Large intestine (tissue), 3 donors: ENCODE results near the gene STYXL1. TPM values are rescaled to one million over a fixed set of nuclear protein-coding genes. Genes with fewer than 3 reads are reported as not detected.

Experiments
- DNase-seq, 2 donors: peaks; one replicate each; pipeline versions ENCODE4 v3.0.0 to v3.0.0-alpha.2; 2013
- H3K27ac ChIP-seq: one replicate; pipeline ENCODE4 v1.5.1; 2013; ENCODE audit warnings: low read length
- H3K27me3 ChIP-seq: 2 replicates; pipeline ENCODE4 v1.6.1; 2013; ENCODE audit warnings: low read length; ENCODE audit not compliant: control insufficient read depth, insufficient read depth
- H3K36me3 ChIP-seq: 2 replicates; pipeline ENCODE4 v1.6.1; 2013; ENCODE audit warnings: low read length; ENCODE audit not compliant: control insufficient read depth, insufficient read depth
- H3K4me1 ChIP-seq: one replicate; pipeline ENCODE4 v1.6.1; 2013; ENCODE audit warnings: low read length; ENCODE audit not compliant: control insufficient read depth, insufficient read depth
- H3K4me3 ChIP-seq: one replicate; pipeline ENCODE4 v1.5.1; 2013; ENCODE audit warnings: low read length
- H3K9me3 ChIP-seq: one replicate; pipeline ENCODE4 v1.6.1; 2013; ENCODE audit warnings: mild to moderate bottlenecking, low read depth, low read length, moderate library complexity; ENCODE audit not compliant: control insufficient read depth
- WGBS: methylation state at CpG from one replicate; pipeline ENCODE4 v1.1.5; 2013; ENCODE audit warnings: low lambda C conversion rate; ENCODE audit not compliant: insufficient coverage; 5-methylcytosine and 5-hydroxymethylcytosine counted together
- polyA plus RNA-seq: library from polyadenylated mRNA; unstranded; fragments of 120-200 nt; gene quantifications from one replicate; pipeline ENCODE4 v1.2.1, GENCODE V29; 2013

The STYXL1 gene
- polyA plus RNA-seq, 1 donor, result 55.1 TPM

- H3K36me3 ChIP-seq, result peaks cover 68% of the 10 kb centered on the region
- H3K4me1 ChIP-seq, result peaks cover 18% of the 10 kb centered on the region
- H3K27ac ChIP-seq, result peak overlapping the region; percentile 27
- 90% methylated on average over 2 of the region's 29 CpGs for WGBS
- no peak for DNase-seq
- H3K9me3 ChIP-seq, result peaks cover 7% of the 10 kb centered on the region
- H3K4me3 ChIP-seq, result no peak overlapping the region
- no peaks in the 10 kb centered on the region for H3K27me3 ChIP-seq
These were observed 67.2 kb downstream of the STYXL1 start for GRCh38 chr7:75980430-75981202.

GRCh38 chr7:75979759-75980429 lies 67.9 kb downstream of the STYXL1 start:
- Histone ChIP-seq H3K9me3 (peaks cover 7% of the 10 kb centered on the region), H3K4me1 (peaks cover 18% of the 10 kb centered on the region), H3K36me3 (peaks cover 62% of the 10 kb centered on the region), H3K4me3 (no peak overlapping the region), H3K27ac (peak overlapping the region; percentile 27), H3K27me3 (no peaks in the 10 kb centered on the region)
- WGBS, result no CpG with 5 or more reads among the region's 22 CpGs
- DNase-seq, result peak; percentile 62 to 78

GRCh38 chr7:75977743-75978142 lies 70.1 kb downstream of the STYXL1 start:
- no peak overlapping the region for H3K27ac ChIP-seq
- H3K9me3 ChIP-seq, result peaks cover 7% of the 10 kb centered on the region
- H3K4me3 ChIP-seq, result no peak overlapping the region
- peaks cover 18% of the 10 kb centered on the region for H3K4me1 ChIP-seq
- no peak for DNase-seq
- H3K36me3 ChIP-seq, result peaks cover 54% of the 10 kb centered on the region
- H3K27me3 ChIP-seq, result no peaks in the 10 kb centered on the region
- WGBS, result 80% methylated on average over 1 of the region's 8 CpGs

GRCh38 chr7:75971961-75972763 lies 75.6 kb downstream of the STYXL1 start:
- H3K9me3 ChIP-seq, result no peaks in the 10 kb centered on the region
- no peaks in the 10 kb centered on the region for H3K27me3 ChIP-seq
- H3K36me3 ChIP-seq, result peaks cover 34% of the 10 kb centered on the region
- peaks cover 12% of the 10 kb centered on the region for H3K4me1 ChIP-seq
- 67% methylated on average over 3 of the region's 19 CpGs for WGBS
- H3K27ac ChIP-seq, result no peak overlapping the region
- DNase-seq, result no peak
- H3K4me3 ChIP-seq, result no peak overlapping the region

GRCh38 chr7:75971309-75971960 lies 76.4 kb downstream of the STYXL1 start:
- H3K4me1 ChIP-seq, result peaks cover 14% of the 10 kb centered on the region
- H3K36me3 ChIP-seq, result peaks cover 33% of the 10 kb centered on the region
- H3K9me3 ChIP-seq, result no peaks in the 10 kb centered on the region
- H3K4me3 ChIP-seq, result no peak overlapping the region
- no CpG with 5 or more reads among the region's 14 CpGs for WGBS
- DNase-seq, result no peak
- no peaks in the 10 kb centered on the region for H3K27me3 ChIP-seq
- H3K27ac ChIP-seq, result no peak overlapping the region

GRCh38 chr7:75969704-75970498 lies 77.9 kb downstream of the STYXL1 start:
- no peak for DNase-seq
- Histone ChIP-seq H3K27me3 (no peaks in the 10 kb centered on the region), H3K4me1 (peaks cover 14% of the 10 kb centered on the region), H3K9me3 (no peaks in the 10 kb centered on the region), H3K36me3 (peaks cover 43% of the 10 kb centered on the region), H3K27ac (no peak overlapping the region), H3K4me3 (no peak overlapping the region)
- WGBS, result 100% methylated on average over 2 of the region's 30 CpGs

- Histone ChIP-seq H3K27me3 (no peaks in the 10 kb centered on the region), H3K36me3 (peaks cover 43% of the 10 kb centered on the region), H3K4me1 (peaks cover 14% of the 10 kb centered on the region), H3K9me3 (no peaks in the 10 kb centered on the region), H3K27ac (no peak overlapping the region), H3K4me3 (no peak overlapping the region)
- WGBS, result no CpG with 5 or more reads among the region's 13 CpGs
- no peak for DNase-seq
These were observed 78.6 kb downstream of the STYXL1 start for GRCh38 chr7:75969182-75969581.

GRCh38 chr7:75968561-75969001 lies 79.2 kb downstream of the STYXL1 start:
- WGBS, result no CpG with 5 or more reads among the region's 12 CpGs
- Histone ChIP-seq H3K27me3 (no peaks in the 10 kb centered on the region), H3K27ac (no peak overlapping the region), H3K9me3 (no peaks in the 10 kb centered on the region), H3K36me3 (peaks cover 40% of the 10 kb centered on the region), H3K4me3 (no peak overlapping the region), H3K4me1 (peaks cover 14% of the 10 kb centered on the region)
- DNase-seq, result no peak

- Histone ChIP-seq H3K9me3 (no peaks in the 10 kb centered on the region), H3K27ac (no peak overlapping the region), H3K27me3 (no peaks in the 10 kb centered on the region), H3K4me1 (peaks cover 14% of the 10 kb centered on the region), H3K4me3 (no peak overlapping the region), H3K36me3 (peaks cover 39% of the 10 kb centered on the region)
- DNase-seq, result no peak
- whole genome bisulfite sequencing, result no CpG with 5 or more reads among the region's 10 CpGs
These were observed 79.8 kb downstream of the STYXL1 start for GRCh38 chr7:75968012-75968411.
